ENCODE results near the gene AQP12B. TPM values are rescaled to one million over a fixed set of nuclear protein-coding genes. Genes with fewer than 3 reads are reported as not detected.
"Not testable (repeated sequence)": the region's sequence is repeated elsewhere in the genome, so short reads cannot be mapped to it uniquely, and the experiment has no call there.

AQP12B gene
- total RNA-seq, 1 donor = not detected

DNA sequence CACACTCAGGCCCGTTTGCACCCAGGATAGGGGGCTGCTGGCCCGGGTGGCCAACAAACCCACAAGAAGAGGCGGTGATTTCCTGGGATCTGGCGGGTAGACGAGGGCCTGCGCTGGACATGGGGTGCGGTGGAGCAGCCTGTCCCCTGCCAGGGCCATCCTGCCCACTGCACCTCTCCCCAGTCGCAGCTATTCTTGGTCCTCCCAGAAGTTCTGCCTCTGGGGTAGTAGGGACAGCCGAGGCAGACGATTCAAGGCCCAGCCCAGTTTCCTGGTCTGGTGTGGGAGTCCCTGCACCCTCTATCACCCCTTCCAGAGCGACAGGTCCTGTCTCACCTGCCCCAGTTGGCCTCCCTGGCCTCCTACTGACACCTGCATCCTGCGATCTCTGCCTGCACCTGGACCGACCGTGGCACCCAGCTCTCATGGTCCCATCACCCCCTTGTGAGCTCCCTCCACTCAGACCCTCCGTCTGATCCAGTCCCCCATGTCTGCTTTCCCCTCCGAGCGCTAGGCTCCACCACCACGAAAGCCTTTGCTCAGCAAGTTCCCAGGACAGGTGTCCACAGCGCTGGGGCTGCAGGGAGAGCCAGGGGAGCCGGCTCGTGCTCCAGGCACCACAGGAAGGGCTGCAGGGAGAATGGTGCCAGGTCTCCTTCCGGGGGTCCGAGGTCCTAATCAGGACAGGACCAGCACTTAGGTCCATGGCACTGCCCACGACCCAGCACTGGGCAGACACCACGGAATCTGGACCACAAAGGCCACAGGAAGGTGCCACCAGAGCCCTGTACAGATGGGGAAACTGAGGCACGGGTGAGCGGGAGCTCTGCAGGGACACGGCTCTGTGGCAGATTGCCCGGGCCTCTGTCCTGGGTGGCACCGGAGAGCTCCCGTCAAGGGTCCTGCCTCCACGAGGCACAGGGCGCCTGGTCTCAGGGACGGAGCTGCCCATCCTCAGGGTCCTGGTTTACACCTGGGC lies 10.2 kb upstream of the AQP12B start:
- not testable (repeated sequence) for H2AFZ ChIP-seq (ENCODE audit: low read length); H3K27ac ChIP-seq (ENCODE audit: low read depth, low read length); DNase-seq (ENCODE audit: insufficient read length, low spot score, missing footprints); H3K4me2 ChIP-seq (ENCODE audit: insufficient read depth, low read length); H3K27me3 ChIP-seq (ENCODE audit: insufficient read depth, low read length); H3K4me1 ChIP-seq (ENCODE audit: insufficient read depth, low read length); H3K36me3 ChIP-seq (ENCODE audit: insufficient read depth, low read length); H3K9me3 ChIP-seq (ENCODE audit: low read depth, low read length); H3K4me3 ChIP-seq (ENCODE audit: insufficient read depth, low read length); H4K20me1 ChIP-seq (ENCODE audit: insufficient read depth, low read length); H3K79me2 ChIP-seq (ENCODE audit: insufficient read depth, low read length)

DNA sequence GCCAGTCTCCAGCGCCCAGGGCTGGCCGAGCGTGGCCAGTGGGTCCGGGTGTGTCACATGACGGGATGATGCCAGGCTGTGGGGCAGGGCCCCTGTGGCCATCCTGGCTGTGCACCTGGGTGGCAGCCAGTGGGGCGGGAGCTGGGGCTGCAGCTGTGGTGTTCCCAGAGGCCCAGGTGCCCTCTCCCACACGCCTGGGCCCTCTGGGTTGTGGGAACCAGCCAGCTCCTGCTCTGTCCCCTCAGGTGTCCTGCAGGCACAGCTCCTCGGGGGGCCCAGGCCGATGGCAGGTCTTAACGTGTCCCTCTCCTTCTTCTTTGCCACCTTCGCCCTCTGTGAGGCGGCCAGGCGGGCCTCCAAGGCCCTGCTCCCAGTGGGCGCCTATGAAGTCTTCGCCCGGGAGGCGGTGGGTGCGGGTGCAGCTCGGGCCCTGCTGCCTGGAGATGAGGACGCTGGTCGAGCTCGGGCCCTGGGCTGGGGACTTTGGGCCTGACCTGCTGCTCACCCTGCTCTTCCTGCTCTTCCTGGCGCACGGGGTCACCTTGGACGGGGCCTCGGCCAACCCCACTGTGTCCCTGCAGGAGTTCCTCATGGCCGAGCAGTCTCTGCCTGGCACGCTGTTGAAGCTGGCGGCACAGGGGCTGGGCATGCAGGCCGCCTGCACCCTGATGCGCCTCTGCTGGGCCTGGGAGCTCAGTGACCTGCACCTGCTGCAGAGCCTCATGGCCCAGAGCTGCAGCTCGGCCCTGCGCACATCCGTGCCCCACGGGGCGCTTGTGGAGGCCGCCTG lies 9.1 kb upstream of the AQP12B start, which contains the start of gene AQP12A:
TSS of gene AQP12A (plus strand) at position 236 of the 790 bp plus-strand sequence. CDS start at position 284, 48 bp downstream.
- not testable (repeated sequence) for H3K4me1 ChIP-seq (ENCODE audit: insufficient read depth, low read length); H3K4me3 ChIP-seq (ENCODE audit: insufficient read depth, low read length); H4K20me1 ChIP-seq (ENCODE audit: insufficient read depth, low read length); DNase-seq (ENCODE audit: insufficient read length, low spot score, missing footprints); H3K27ac ChIP-seq (ENCODE audit: low read depth, low read length); H3K4me2 ChIP-seq (ENCODE audit: insufficient read depth, low read length); H3K27me3 ChIP-seq (ENCODE audit: insufficient read depth, low read length); H2AFZ ChIP-seq (ENCODE audit: low read length); H3K36me3 ChIP-seq (ENCODE audit: insufficient read depth, low read length); H3K9me3 ChIP-seq (ENCODE audit: low read depth, low read length); H3K79me2 ChIP-seq (ENCODE audit: insufficient read depth, low read length)

GRCh38 chr2:240691075-240691427 lies 8.4 kb upstream of the AQP12B start:
- H3K4me3 ChIP-seq (ENCODE audit: insufficient read depth, low read length); H2AFZ ChIP-seq (ENCODE audit: low read length); H3K27ac ChIP-seq (ENCODE audit: low read depth, low read length); H3K9me3 ChIP-seq (ENCODE audit: low read depth, low read length); H3K36me3 ChIP-seq (ENCODE audit: insufficient read depth, low read length); H3K4me2 ChIP-seq (ENCODE audit: insufficient read depth, low read length); H3K4me1 ChIP-seq (ENCODE audit: insufficient read depth, low read length); H4K20me1 ChIP-seq (ENCODE audit: insufficient read depth, low read length); H3K27me3 ChIP-seq (ENCODE audit: insufficient read depth, low read length); DNase-seq (ENCODE audit: insufficient read length, low spot score, missing footprints); H3K79me2 ChIP-seq (ENCODE audit: insufficient read depth, low read length): not testable (repeated sequence)

- not testable (repeated sequence) for H2AFZ ChIP-seq (ENCODE audit: low read length); H3K79me2 ChIP-seq (ENCODE audit: insufficient read depth, low read length); H3K4me2 ChIP-seq (ENCODE audit: insufficient read depth, low read length); H4K20me1 ChIP-seq (ENCODE audit: insufficient read depth, low read length); H3K27ac ChIP-seq (ENCODE audit: low read depth, low read length); H3K4me3 ChIP-seq (ENCODE audit: insufficient read depth, low read length); H3K36me3 ChIP-seq (ENCODE audit: insufficient read depth, low read length); H3K9me3 ChIP-seq (ENCODE audit: low read depth, low read length); H3K4me1 ChIP-seq (ENCODE audit: insufficient read depth, low read length)
- peaks cover 13% of the 10 kb centered on the region for H3K27me3 ChIP-seq (ENCODE audit: insufficient read depth, low read length)
- DNase-seq (ENCODE audit: insufficient read length, low spot score, missing footprints) = peak; percentile 22
Measured at GRCh38 chr2:240690421-240691074, 7.9 kb upstream of the AQP12B start.

DNA sequence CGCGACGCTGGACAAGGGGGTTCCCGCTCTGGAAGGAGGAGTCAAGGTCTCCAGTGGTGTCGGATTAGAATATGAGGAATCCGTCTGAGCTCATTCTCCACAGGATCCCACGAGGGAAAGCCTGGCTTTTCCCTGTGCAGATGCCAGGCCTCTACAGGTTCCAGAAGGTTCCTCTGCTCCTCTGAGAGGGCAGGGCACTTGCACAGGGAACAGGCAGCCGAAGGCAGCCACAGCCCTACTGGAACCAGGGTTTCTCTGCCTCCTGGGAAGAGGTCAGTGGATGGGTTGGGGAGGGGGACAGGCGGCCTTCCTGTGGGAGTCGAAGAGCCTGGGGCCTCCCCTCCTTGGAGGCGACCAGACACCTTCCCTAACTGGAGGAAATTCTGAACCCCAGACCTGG lies 7.3 kb upstream of the AQP12B start:
- Histone ChIP-seq H3K27me3 (ENCODE audit: insufficient read depth, low read length) (peaks cover 13% of the 10 kb centered on the region), H3K79me2 (ENCODE audit: insufficient read depth, low read length) (no peaks in the 10 kb centered on the region), H3K36me3 (ENCODE audit: insufficient read depth, low read length) (no peaks in the 10 kb centered on the region), H3K4me2 (ENCODE audit: insufficient read depth, low read length) (no peak overlapping the region), H3K27ac (ENCODE audit: low read depth, low read length) (no peak overlapping the region), H3K4me1 (ENCODE audit: insufficient read depth, low read length) (no peaks in the 10 kb centered on the region), H4K20me1 (ENCODE audit: insufficient read depth, low read length) (no peaks in the 10 kb centered on the region), H3K9me3 (ENCODE audit: low read depth, low read length) (no peaks in the 10 kb centered on the region), H2AFZ (ENCODE audit: low read length) (no peak overlapping the region), H3K4me3 (ENCODE audit: insufficient read depth, low read length) (no peak overlapping the region)
- no peak for TF ChIP-seq CTCF (IDR thresholded peaks at IDR 0.05; ENCODE audit: extremely low read depth, low read depth, low read length)
- peak; percentile 56 for DNase-seq (ENCODE audit: insufficient read length, low spot score, missing footprints)

All from osteoblast (primary cell).